ENCODE results near the gene BLOC1S1. TPM values are rescaled to one million over a fixed set of nuclear protein-coding genes. Genes with fewer than 3 reads are reported as not detected.

The BLOC1S1 gene
- total RNA-seq, 1 experiment from 2014 or later: 87.3 TPM

- ChIA-PET CTCF (interaction anchor here (1.8 kb wide), 1 partner anchor 14 kb away, joined by 11 read pairs; a partner anchor contains a TSS), POLR2A (no interaction called here)
- no peaks in the 10 kb centered on the region for H3K9me3 ChIP-seq (ENCODE audit: control insufficient read depth, insufficient read depth, low read depth, low read length)
- no peak overlapping the region for H3K27ac ChIP-seq (ENCODE audit: low read length)
- H3K4me3 ChIP-seq (ENCODE audit: low read depth in 2 of 2, low read length in 2 of 2): no peak overlapping the region
- TF ChIP-seq REST (IDR thresholded peaks at IDR 0.05; ENCODE audit: insufficient read depth in 1 of 2, low read depth in 2 of 2, low read length in 1 of 2): no peak
- TF ChIP-seq TCF7L2 (IDR thresholded peaks at IDR 0.05; ENCODE audit: low read depth, low read length): no peak
- TF ChIP-seq POLR2AphosphoS5 (IDR thresholded peaks at IDR 0.05; ENCODE audit: low read depth, low read length): no peak
- no peak for TF ChIP-seq CTCF (IDR thresholded peaks at IDR 0.05)
- TF ChIP-seq SIN3A (IDR thresholded peaks at IDR 0.05; ENCODE audit: borderline replicate concordance, insufficient read depth, low read depth, low read length): no peak
- in situ Hi-C loops (cut with HindIII; ENCODE audit: low pct_unique_long_range_greater_than_20kb, low sequenced_read_pairs) (no loop called here), intact Hi-C loops (cut with micrococcal nuclease; ENCODE audit: unreplicated experiment) (no loop called here)
- H3K27me3 ChIP-seq (ENCODE audit: control insufficient read depth, insufficient read depth, low read length): no peaks in the 10 kb centered on the region
- BruUV-seq (replicated peaks): no TSS peak
- DNase-seq (ENCODE audit: low read depth, low spot score) (no peak), ATAC-seq (no peak)
- H3K4me1 ChIP-seq (ENCODE audit: control insufficient read depth, insufficient read depth, low read length): no peaks in the 10 kb centered on the region
- H3K36me3 ChIP-seq (ENCODE audit: control insufficient read depth, insufficient read depth, low read length): no peaks in the 10 kb centered on the region
Observed at GRCh38 chr12:55695349-55695748, 20.5 kb upstream of the BLOC1S1 start.

DNA sequence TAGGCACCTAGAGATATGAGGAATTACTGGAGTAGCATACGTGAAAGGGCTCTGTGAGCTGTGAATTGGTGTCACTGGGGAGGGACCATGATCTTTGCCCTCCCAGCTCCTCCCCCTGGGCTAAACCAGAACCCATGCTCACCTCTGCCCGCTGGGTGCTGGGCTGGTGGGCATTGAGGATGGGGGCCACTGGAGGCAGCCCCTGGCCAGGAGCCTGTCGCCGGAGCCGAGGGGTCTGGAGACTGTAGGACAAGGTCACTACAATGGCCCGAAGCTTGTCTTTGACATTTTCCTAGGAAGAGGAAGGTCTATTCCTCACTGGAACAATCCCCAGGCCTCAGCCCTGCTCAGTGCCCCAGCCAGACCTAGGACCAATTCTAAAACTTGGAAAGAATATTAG lies 19.7 kb upstream of the BLOC1S1 start:
- in situ Hi-C loops (cut with HindIII; ENCODE audit: low pct_unique_long_range_greater_than_20kb, low sequenced_read_pairs): no loop called here
- no TSS peak for BruUV-seq (replicated peaks)
- Histone ChIP-seq H3K27ac (ENCODE audit: low read length) (no peak overlapping the region), H3K9me3 (ENCODE audit: control insufficient read depth, insufficient read depth, low read depth, low read length) (no peaks in the 10 kb centered on the region), H3K4me1 (ENCODE audit: control insufficient read depth, insufficient read depth, low read length) (no peaks in the 10 kb centered on the region), H3K4me3 (ENCODE audit: low read depth in 2 of 2, low read length in 2 of 2) (no peak overlapping the region), H3K36me3 (ENCODE audit: control insufficient read depth, insufficient read depth, low read length) (no peaks in the 10 kb centered on the region), H3K27me3 (ENCODE audit: control insufficient read depth, insufficient read depth, low read length) (no peaks in the 10 kb centered on the region)
- intact Hi-C loops (cut with micrococcal nuclease; ENCODE audit: unreplicated experiment): no loop called here
- POLR2A ChIA-PET: no interaction called here
- DNase-seq (ENCODE audit: low read depth, low spot score): no peak
- ATAC-seq: no peak
- CTCF ChIA-PET: interaction anchor here (0.7 to 1.8 kb wide), 3 partner anchors 15 to 726 kb away, joined by 3 to 11 read pairs (median 3); partner anchors contain the start of gene RDH5
- TF ChIP-seq TCF7L2 (IDR thresholded peaks at IDR 0.05; ENCODE audit: low read depth, low read length): no peak
- TF ChIP-seq REST (IDR thresholded peaks at IDR 0.05; ENCODE audit: insufficient read depth in 1 of 2, low read depth in 2 of 2, low read length in 1 of 2): no peak
- TF ChIP-seq CTCF (IDR thresholded peaks at IDR 0.05): no peak
- no peak for TF ChIP-seq SIN3A (IDR thresholded peaks at IDR 0.05; ENCODE audit: borderline replicate concordance, insufficient read depth, low read depth, low read length)
- TF ChIP-seq POLR2AphosphoS5 (IDR thresholded peaks at IDR 0.05; ENCODE audit: low read depth, low read length): no peak

All from Panc1 (cell line).